Erythroblast (primary cell): ENCODE results near the gene APPL2.

ENCODE experiments used
- GATA1 ChIP-seq: IDR thresholded peaks from 2 replicates; pipeline ENCODE4 v1.6.1; 2011; ENCODE audit warnings: low read depth, mild to moderate bottlenecking, control low read depth, low read length, moderate library complexity
- POLR2A ChIP-seq: IDR thresholded peaks from 2 replicates; pipeline ENCODE4 v1.6.1; 2011; ENCODE audit warnings: mild to moderate bottlenecking, low read length

- TF ChIP-seq POLR2A (no peak), GATA1 (no peak)
These were observed 97.7 kb downstream of the APPL2 start for GRCh38 chr12:105138248-105138647.
